ENCODE data around the gene AP2M1.

DNA sequence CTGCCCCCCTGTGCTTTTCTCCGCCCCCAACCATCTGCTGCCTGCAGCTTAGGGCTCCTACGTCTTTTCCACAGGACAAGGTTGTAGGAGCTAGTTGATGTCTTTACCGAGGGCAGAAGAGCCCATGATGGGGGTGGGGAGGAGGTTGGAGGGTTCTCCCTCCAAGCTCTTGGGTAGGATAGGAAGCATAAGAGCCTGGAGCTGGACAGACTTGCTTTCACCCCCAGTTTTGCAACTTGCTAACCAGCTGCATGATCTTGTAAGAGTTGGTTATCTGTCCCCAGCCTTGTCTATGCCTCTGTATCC is 12.2 kb downstream of the AP2M1 start:
- TF ChIP-seq, protein P1, sequence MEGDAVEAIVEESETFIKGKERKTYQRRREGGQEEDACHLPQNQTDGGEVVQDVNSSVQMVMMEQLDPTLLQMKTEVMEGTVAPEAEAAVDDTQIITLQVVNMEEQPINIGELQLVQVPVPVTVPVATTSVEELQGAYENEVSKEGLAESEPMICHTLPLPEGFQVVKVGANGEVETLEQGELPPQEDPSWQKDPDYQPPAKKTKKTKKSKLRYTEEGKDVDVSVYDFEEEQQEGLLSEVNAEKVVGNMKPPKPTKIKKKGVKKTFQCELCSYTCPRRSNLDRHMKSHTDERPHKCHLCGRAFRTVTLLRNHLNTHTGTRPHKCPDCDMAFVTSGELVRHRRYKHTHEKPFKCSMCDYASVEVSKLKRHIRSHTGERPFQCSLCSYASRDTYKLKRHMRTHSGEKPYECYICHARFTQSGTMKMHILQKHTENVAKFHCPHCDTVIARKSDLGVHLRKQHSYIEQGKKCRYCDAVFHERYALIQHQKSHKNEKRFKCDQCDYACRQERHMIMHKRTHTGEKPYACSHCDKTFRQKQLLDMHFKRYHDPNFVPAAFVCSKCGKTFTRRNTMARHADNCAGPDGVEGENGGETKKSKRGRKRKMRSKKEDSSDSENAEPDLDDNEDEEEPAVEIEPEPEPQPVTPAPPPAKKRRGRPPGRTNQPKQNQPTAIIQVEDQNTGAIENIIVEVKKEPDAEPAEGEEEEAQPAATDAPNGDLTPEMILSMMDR (optimal IDR thresholded peaks at IDR 0.05 in 1 of 3, IDR thresholded peaks at IDR 0.05 in 1 of 3, conservative IDR thresholded peaks at IDR 0.05 in 1 of 3; ENCODE audit: extremely low read depth in 1 of 3, insufficient read depth in 2 of 3, low read length in 3 of 3): no peak
- no peak for TF ChIP-seq EZH2 (IDR thresholded peaks at IDR 0.05; ENCODE audit: low read length)
